OCI-LY1 (cell line): ENCODE data around the gene FRS2.

Experiments
- EZH2 ChIP-seq: fragments of 200-600 bp; sonication (generic), shearing (Covaris generic); IDR thresholded peaks from 2 replicates; pipeline ENCODE4 v1.8.0; 2017; ENCODE audit warnings: borderline replicate concordance, mixed run types, mild to moderate bottlenecking, antibody characterized with exemption, low read length, moderate library complexity, mixed read lengths
- TF ChIP-seq, protein P1 (sequence below): fragments of 200-600 bp; sonication (generic), shearing (Covaris generic); IDR thresholded peaks from 2 replicates; pipeline ENCODE4 v1.5.1; 2017; ENCODE audit warnings: mild to moderate bottlenecking, antibody characterized with exemption, low read length, moderate library complexity, mixed read lengths

DNA sequence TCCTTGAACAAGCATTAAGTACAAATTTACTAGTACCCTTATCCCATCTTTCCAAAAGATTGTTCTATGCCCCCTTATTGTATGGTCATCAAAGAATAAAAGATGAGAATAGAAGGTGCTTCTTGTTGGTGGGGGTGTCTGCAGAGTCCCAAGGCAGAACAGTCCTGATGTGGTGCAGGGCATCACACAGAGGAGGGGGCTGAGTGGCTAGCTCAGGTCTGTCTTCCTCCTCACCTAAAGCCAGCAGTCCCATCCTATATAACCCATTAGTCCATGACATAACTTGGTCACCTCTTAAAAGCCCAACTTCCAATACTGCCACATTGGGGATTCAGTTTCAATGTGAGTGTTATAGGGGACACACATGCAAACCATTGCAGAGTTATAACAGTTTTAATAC, 130.6 kb downstream of the FRS2 start:
- TF ChIP-seq EZH2, result no peak
- TF ChIP-seq, protein P1, sequence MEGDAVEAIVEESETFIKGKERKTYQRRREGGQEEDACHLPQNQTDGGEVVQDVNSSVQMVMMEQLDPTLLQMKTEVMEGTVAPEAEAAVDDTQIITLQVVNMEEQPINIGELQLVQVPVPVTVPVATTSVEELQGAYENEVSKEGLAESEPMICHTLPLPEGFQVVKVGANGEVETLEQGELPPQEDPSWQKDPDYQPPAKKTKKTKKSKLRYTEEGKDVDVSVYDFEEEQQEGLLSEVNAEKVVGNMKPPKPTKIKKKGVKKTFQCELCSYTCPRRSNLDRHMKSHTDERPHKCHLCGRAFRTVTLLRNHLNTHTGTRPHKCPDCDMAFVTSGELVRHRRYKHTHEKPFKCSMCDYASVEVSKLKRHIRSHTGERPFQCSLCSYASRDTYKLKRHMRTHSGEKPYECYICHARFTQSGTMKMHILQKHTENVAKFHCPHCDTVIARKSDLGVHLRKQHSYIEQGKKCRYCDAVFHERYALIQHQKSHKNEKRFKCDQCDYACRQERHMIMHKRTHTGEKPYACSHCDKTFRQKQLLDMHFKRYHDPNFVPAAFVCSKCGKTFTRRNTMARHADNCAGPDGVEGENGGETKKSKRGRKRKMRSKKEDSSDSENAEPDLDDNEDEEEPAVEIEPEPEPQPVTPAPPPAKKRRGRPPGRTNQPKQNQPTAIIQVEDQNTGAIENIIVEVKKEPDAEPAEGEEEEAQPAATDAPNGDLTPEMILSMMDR, result no peak
